Measurements from ENCODE around the gene TPCN2.

The TPCN2 gene

DNA sequence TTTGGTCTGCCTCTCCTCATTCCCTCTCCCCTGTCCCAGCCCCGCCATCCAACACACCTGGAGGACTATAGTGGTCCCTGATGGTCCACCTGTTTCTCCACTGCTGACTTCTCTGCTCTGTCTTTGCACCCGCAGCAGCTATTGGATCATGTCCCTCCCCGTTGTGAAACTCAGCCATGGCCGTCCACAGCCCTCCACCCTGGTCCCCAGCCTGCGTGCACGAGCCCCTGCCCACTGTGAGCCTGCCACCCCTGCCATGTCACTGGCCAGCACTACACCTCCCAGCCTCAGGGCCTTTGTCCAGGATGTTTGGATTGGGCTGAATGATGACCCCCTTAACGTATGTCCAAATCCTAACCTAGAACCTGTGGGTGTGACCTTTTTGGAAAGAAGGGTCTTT is 59.3 kb downstream of the TPCN2 start:
- Histone ChIP-seq H3F3A (ENCODE audit: insufficient read depth) (no peaks in the 10 kb centered on the region), H3K9me2 (replicated peaks; ENCODE audit: insufficient read depth, low read length) (no peaks in the 10 kb centered on the region), H3K27ac (ENCODE audit: low read depth, low read length) (no peak overlapping the region), H3K4me2 (ENCODE audit: low read depth, low read length, poor library complexity, severe bottlenecking) (no peak overlapping the region), H3K79me2 (ENCODE audit: insufficient read depth, low read length) (no peaks in the 10 kb centered on the region), H3K4me3 (ENCODE audit: insufficient read depth, low read length, poor library complexity, severe bottlenecking) (no peak overlapping the region), H3K9me3 (ENCODE audit: insufficient read depth, low read length) (no peaks in the 10 kb centered on the region), H2AFZ (ENCODE audit: low read depth, low read length, severe bottlenecking) (no peak overlapping the region), H3K36me3 (ENCODE audit: low read length) (no peaks in the 10 kb centered on the region), H4K20me1 (ENCODE audit: low read depth, low read length) (no peaks in the 10 kb centered on the region), H3K27me3 (ENCODE audit: low read length) (no peaks in the 10 kb centered on the region), H3K9ac (ENCODE audit: low read length) (no peak overlapping the region)
- TF ChIP-seq EZH2phosphoT487 (conservative IDR thresholded peaks at IDR 0.05; ENCODE audit: low read length): no peak
- TF ChIP-seq, protein P1, sequence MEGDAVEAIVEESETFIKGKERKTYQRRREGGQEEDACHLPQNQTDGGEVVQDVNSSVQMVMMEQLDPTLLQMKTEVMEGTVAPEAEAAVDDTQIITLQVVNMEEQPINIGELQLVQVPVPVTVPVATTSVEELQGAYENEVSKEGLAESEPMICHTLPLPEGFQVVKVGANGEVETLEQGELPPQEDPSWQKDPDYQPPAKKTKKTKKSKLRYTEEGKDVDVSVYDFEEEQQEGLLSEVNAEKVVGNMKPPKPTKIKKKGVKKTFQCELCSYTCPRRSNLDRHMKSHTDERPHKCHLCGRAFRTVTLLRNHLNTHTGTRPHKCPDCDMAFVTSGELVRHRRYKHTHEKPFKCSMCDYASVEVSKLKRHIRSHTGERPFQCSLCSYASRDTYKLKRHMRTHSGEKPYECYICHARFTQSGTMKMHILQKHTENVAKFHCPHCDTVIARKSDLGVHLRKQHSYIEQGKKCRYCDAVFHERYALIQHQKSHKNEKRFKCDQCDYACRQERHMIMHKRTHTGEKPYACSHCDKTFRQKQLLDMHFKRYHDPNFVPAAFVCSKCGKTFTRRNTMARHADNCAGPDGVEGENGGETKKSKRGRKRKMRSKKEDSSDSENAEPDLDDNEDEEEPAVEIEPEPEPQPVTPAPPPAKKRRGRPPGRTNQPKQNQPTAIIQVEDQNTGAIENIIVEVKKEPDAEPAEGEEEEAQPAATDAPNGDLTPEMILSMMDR (IDR thresholded peaks at IDR 0.05; ENCODE audit: insufficient read depth, low read length, poor library complexity, severe bottlenecking): no peak

DNA sequence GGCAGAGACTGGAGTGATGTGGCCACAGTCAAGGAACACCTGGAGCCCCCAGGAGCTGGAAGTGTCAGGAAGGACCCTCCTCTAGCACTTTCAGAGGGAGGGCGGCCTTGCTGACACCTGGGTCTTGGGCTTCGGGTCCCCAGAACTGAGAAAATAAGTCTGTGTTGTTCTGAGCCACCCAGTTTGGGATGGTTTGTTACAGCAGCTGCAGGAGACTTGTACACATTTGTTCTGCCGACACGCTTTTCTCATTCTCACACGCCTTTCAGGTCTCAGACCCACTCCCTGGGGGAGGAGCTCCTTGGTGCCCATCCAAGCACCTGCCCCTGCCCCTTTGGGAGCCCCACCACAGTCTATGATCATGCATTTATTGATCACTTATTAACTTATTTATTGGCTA is 59.8 kb downstream of the TPCN2 start:
- no peak overlapping the region for H3K4me2 ChIP-seq (ENCODE audit: low read depth, low read length, poor library complexity, severe bottlenecking)
- H3K27me3 ChIP-seq (ENCODE audit: low read length): no peaks in the 10 kb centered on the region
- H3K9me3 ChIP-seq (ENCODE audit: insufficient read depth, low read length): no peaks in the 10 kb centered on the region
- H3K79me2 ChIP-seq (ENCODE audit: insufficient read depth, low read length): no peaks in the 10 kb centered on the region
- H3K36me3 ChIP-seq (ENCODE audit: low read length): no peaks in the 10 kb centered on the region
- no peaks in the 10 kb centered on the region for H4K20me1 ChIP-seq (ENCODE audit: low read depth, low read length)
- H3K9ac ChIP-seq (ENCODE audit: low read length): no peak overlapping the region
- TF ChIP-seq, protein P1 (IDR thresholded peaks at IDR 0.05; ENCODE audit: insufficient read depth, low read length, poor library complexity, severe bottlenecking): no peak
- no peak for TF ChIP-seq EZH2phosphoT487 (conservative IDR thresholded peaks at IDR 0.05; ENCODE audit: low read length)
- no peaks in the 10 kb centered on the region for H3F3A ChIP-seq (ENCODE audit: insufficient read depth)
- H3K27ac ChIP-seq (ENCODE audit: low read depth, low read length): no peak overlapping the region
- no peak overlapping the region for H3K4me3 ChIP-seq (ENCODE audit: insufficient read depth, low read length, poor library complexity, severe bottlenecking)
- H3K9me2 ChIP-seq (replicated peaks; ENCODE audit: insufficient read depth, low read length): no peaks in the 10 kb centered on the region
- no peak overlapping the region for H2AFZ ChIP-seq (ENCODE audit: low read depth, low read length, severe bottlenecking)

DNA sequence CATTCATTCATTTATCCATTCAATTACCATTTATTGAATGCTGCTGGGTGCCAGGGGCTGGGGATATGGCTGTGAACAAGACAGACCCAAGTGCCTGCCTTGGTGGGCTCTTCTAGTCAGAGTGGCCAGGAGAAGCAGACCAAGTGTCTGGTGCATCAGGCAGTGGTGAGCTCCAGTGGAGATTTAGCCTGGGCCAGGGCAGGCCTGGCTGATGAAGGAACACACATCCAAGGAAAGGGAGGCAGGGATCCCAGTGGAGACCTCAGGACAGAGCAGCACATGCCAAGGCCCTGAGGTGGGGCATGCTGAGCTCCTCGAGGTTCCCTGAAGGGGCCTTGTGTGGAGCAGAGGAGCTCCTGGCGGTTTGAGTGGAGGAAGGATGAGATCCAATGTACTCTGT is 60.4 kb downstream of the TPCN2 start:
- TF ChIP-seq, protein P1 (IDR thresholded peaks at IDR 0.05; ENCODE audit: insufficient read depth, low read length, poor library complexity, severe bottlenecking): no peak
- no peak for TF ChIP-seq EZH2phosphoT487 (conservative IDR thresholded peaks at IDR 0.05; ENCODE audit: low read length)
- H3K79me2 ChIP-seq (ENCODE audit: insufficient read depth, low read length): no peaks in the 10 kb centered on the region
- H3K27me3 ChIP-seq (ENCODE audit: low read length): no peaks in the 10 kb centered on the region
- H3K4me3 ChIP-seq (ENCODE audit: insufficient read depth, low read length, poor library complexity, severe bottlenecking): no peak overlapping the region
- no peaks in the 10 kb centered on the region for H3K9me2 ChIP-seq (replicated peaks; ENCODE audit: insufficient read depth, low read length)
- no peaks in the 10 kb centered on the region for H3K36me3 ChIP-seq (ENCODE audit: low read length)
- no peaks in the 10 kb centered on the region for H4K20me1 ChIP-seq (ENCODE audit: low read depth, low read length)
- no peak overlapping the region for H3K9ac ChIP-seq (ENCODE audit: low read length)
- no peak overlapping the region for H2AFZ ChIP-seq (ENCODE audit: low read depth, low read length, severe bottlenecking)
- no peaks in the 10 kb centered on the region for H3K9me3 ChIP-seq (ENCODE audit: insufficient read depth, low read length)
- no peak overlapping the region for H3K4me2 ChIP-seq (ENCODE audit: low read depth, low read length, poor library complexity, severe bottlenecking)
- H3F3A ChIP-seq (ENCODE audit: insufficient read depth): no peaks in the 10 kb centered on the region
- no peak overlapping the region for H3K27ac ChIP-seq (ENCODE audit: low read depth, low read length)

Data from SU-DHL-6 (cell line).